T-helper 22 cell (primary cell): ENCODE results near the gene MPPED2.

Source experiments
- DNase-seq: peaks from one replicate; pipeline ENCODE4 v3.0.0-alpha.2; 2020; ENCODE audit warnings: low read depth

MPPED2 gene

DNA sequence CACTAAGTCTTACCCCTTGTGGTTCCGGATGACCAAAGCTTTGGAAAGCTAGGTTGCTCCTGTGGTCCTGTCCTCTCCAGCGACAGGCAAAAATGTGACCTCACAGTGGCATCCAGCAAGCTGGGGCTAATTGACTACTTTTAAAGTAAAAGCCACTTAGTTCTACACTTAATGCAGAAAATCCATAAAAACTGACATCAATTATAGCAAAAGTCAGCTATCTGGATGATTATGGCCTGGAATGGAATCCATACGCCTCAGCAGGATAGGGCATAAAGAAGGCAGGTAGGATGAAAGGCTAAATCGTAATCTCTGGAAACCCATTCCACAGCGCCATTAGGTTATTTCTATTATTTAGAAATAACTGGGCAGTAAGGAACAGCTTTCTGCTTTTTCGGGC is 171.3 kb downstream of the MPPED2 start:
- no peak for DNase-seq

- no peak for DNase-seq
These were observed 171.9 kb downstream of the MPPED2 start for GRCh38 chr11:30414244-30414643.

DNA sequence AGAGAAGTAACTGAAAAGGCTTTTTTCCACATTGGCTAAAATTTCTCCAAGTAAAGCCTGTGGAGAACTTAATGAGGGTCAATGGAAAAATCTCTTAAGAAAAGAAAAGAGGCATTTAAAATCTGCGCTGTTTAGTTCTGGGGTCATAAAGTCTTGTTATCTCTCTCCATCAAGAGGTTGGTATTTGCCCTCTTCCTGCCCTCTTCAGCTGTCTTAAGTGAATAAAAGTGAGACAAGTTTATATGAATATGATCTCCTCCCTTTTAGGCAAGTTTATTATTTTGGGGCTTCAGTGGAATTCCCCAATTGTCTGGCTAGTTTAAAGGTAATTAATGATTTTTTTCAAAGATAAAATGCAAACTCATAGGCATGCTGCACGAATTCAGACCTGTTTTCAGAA is 173.6 kb downstream of the MPPED2 start:
- no peak for DNase-seq

- DNase-seq = no peak
These were observed 174.8 kb downstream of the MPPED2 start for GRCh38 chr11:30411383-30411782.

- no peak for DNase-seq
These were observed 179.0 kb downstream of the MPPED2 start for GRCh38 chr11:30406978-30407762.

DNA sequence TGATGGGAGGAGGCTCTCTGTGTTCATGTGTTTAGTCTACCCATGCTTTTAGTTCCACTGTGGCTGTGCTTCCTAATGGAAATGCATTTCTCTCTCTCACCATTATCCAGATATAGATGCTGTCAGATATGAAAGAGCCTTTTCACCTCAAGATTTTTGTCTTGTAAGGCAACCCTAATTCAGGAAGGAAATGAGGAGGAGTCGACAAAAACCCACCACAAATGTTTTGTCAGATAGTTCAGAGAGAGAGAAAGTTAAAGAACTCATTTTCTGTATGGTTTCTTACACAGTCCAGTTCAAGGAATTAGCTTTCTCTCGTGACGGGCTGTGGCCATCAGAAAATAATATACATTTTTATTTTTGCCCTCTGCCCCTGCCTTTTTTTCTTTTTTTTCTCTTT is 180.8 kb downstream of the MPPED2 start:
- DNase-seq = no peak

- no peak for DNase-seq
These were observed 182.0 kb downstream of the MPPED2 start for GRCh38 chr11:30404136-30404535.

DNA sequence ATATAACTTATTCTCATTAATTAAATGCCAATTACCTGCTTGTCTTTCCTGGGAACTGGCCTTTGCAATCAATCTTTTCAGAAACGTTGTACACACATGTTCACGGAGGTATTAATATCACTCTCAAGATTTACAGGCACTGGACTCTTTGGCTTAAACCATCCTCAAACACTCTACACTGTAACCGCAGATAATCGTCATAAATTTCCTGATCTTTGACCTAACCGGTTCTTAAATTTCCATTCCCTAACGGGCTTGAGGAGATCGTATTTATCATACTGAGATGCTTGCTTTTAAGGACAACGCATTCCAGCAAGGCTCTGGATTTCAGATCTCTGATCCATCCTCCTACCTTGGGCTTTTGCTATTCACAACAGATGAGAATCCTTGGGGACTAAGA is 190.4 kb downstream of the MPPED2 start:
- no peak for DNase-seq

DNA sequence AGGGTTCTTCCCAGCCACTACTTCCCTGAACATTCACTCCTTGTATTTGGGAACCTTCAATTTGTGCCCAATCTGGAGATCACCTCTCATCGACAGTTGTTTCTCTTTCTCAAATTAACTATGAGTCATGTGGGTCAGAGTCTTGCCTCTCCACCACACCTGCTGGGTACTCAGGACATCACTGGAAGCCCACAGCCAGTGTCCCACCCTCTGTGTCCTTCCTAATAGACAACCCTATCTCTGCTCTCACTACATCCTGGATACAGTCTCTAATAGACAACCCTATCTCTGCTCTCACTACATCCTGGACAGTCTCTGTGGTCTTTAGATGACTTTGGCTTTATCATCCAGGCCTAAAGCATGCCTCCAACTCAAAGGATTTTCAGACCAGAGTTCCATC is 193.1 kb downstream of the MPPED2 start:
- no peak for DNase-seq

DNA sequence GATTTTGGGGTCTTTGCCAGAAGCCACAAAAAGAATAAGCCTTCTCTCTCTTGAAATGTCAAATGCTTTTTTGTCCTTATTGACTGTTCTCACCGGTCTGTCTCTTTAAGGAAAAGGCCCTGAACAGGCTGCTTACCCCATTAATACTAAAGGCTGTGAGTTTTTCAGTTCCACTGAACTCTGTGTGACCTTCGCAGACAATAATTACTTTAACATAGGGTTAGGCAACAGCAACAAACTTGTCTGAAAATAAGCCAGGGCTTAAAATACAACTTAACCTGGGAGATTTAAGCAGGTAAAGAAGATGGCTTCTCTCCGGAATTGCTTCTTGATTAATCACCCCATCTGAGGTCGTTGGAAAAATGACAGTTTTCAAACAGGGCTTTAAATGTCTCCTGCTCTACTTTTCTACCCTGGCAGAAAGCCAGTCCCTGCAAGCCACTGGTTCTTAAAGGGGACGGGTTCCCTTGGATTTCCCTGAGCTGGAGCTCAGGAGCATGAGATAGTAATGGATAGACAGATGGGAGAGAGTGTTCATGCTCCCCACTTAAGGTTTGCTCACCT is 193.8 kb downstream of the MPPED2 start:
- DNase-seq = no peak

DNA sequence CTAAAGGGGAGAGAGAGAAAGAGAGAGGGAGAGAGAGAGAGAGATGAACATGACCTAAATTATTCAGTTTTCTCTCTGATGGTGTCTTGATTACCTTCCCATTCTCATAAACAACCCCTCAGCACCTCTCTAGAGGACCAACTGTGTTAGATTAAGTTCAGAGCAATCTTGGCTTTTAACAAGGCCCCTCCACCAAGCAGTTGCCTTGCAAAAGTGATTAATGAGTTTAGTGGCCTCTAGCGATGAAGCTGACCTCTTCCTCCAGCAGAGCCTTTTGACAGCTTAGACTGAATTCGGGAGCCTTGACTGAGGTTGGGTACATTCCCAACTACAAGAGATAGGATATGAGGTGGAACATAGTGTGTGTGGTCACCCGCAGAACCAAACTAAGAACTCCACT is 197.2 kb downstream of the MPPED2 start:
- DNase-seq = no peak

DNA sequence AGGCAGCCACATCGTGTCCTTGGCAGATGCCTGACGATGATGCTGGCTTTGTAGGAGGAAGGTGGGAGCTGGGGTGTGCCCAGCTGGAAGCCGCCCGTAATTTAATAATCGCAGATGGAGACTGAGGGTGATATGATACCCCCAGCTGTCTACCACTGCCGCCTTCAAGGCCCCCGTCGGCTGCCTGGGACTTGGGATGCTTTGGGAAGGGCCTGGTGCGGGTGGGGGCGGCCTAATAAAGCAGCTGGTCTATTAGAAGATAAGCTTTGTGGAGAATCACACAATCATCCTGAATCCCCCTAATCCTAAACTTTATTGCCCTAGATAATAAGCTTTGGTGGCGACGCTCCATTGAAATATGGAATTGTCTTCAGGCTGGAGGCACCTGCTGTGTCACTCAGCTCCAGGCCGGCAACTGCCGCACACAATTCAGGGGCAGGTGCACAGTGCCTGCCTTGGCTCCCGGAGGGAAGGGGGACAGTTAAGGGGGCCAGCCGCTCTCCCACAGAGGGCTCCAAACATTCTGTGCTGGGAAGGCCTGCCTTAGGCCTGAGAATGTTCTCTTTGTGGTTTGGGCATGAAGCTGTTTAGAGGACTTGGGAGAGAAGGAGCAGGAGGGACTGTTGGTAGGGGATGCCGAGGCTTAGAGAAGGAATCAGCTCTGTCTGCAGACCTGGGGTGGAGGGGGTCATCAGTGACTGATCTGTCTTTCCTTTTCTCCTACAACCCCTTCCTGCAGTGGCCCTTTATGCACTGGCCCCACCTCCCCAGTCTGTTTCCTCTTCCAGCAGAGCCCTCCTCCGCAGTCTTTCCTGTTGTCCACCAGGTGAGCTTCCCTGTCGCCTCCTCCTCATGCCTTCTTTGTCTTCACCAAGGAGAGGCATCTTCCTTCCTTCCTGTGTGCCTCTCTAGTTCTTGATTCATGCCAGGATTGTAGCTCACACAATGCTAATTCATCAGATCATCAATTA is 198.0 kb downstream of the MPPED2 start:
- DNase-seq = no peak

DNA sequence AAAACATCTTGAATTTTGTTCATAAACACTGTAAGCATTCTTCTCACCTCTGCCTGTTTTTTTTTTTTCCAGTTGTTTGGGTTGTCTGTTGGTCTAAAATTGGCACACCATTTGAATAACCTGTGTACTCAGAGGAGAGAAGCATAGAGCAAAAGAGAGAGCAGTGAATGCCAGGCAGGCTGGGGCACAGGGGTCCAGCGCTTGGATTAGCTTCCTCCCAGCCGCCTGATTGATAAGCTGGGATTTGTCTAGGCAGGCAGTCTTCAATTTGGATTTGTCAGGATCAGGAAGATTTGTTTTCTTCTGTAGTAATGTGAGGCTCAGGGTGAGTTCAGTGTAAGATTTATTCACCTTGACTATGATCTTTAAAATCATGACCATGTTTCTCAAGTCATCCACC is 204.3 kb downstream of the MPPED2 start:
- no peak for DNase-seq

DNA sequence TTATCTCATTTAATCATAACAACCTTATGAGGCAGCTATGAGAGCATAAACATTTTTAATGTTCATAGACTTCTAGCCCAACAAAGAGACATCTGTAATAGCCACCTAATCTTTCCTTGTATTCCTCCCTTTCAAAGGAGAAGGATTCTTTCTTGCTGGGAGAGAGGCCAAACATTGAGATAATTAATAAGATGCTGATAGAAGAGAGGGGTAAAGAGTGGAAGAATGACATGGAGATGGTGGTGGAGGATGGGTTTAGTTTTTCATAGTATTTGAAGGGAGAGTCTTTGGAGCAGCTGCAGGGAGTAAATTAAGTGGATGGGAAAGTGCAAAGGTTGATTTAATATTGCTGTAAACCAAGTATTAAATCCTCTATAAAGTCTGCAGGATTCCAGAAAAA is 205.3 kb downstream of the MPPED2 start:
- no peak for DNase-seq

DNA sequence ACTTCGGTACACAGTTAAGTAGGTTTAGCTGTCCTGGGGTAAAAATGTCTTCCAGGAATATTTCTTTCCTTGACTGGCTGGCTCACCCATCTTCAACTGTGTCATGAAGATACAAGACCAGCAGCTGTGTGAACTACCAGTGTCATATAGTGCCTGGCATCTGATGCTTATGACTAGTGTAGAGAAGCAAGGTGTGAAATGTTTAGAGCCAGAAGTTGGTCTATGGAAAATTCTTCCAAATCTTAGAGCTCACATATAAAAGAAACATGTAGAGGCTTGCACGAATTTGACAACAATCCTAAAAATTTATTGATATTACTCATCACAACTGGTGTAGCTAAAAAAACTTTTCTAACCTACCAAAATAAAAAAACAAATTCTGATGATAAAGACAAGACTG is 208.8 kb downstream of the MPPED2 start:
- no peak for DNase-seq

- DNase-seq = no peak
These were observed 216.0 kb downstream of the MPPED2 start for GRCh38 chr11:30370164-30370563.

GRCh38 chr11:30368394-30368793 is 217.8 kb downstream of the MPPED2 start:
- no peak for DNase-seq

GRCh38 chr11:30365793-30366517 is 220.2 kb downstream of the MPPED2 start:
- DNase-seq = no peak

DNA sequence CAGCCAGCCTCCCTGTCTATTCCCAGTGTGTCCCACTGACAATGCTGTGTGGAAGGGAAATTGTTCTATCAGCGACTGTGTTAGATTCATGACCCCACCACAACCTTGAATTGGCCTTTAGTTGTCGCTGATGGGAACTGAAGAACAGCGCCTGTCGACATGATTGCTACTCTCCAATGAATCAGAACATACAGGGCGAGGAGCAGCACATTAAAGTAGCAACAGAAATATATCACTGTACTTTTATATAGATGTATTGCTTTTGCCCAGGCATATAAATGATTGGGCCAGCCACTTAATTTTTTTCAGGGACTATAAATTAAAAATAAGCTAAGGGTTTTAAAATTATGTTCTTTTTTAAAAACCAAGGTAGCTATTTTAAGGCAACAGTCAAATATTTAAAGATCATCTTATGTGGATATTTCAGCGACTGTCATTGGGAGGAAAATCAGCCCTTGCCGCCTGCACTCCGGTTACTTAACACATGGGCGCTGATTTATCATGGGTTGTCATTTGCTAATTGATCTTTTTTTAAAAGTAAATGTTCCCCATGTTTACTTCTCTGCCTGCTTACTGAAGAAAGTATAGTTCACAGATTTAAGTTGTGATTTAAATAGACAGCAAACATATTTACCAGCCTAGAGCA is 221.2 kb downstream of the MPPED2 start:
- DNase-seq = no peak

DNA sequence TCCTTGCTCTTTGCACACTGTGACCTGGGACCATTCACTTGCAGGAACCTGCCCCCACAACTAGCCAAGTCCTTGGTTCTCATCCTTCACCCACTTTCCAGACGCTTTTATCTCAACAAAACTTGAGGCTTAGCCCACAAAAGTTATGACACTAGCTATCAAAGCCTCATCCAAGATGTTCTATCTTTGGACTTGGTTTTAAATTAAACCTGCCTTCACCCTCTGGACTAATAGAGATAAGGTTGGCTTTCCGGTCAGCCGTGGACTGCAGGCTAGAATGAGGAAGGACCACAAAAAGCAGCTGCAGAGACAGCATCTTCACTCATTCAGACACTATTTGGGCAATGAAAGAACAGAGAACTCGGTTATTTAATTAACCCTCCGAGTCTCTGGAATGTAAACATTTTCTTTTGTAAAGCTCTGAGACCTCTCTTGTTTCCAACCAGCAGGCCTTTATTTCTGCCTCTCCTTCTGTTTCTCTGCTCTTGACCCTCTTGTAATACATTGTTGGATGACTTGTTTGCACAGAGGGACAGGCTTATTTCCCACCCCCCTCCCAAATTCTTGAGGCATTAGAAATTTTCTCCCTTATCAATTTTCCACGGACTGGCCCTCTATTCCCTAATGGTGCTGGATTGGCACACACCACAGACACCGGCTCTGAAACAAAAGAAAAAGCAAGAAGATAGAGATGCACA is 221.9 kb downstream of the MPPED2 start:
- no peak for DNase-seq

DNA sequence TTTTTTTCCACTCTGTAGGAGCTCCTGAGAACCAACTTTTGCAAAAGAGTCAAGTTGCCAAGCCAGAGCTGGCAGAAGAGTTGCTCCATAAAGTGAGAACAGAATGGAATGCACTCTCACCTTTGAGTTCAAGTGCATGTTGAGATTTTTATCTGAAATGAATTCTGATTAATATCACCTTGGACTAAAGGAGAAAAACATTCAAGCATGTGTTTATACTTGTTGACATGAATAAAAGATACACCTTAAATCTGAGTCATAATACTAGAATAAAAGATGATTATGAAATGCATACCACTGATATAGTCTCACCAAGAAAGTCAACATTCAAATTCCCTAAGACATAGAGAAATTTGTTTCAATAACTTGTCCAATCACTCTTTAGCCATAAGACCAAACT is 225.4 kb downstream of the MPPED2 start:
- no peak for DNase-seq
